Common myeloid progenitor, CD34-positive (primary cell): Measurements from ENCODE around the gene CLEC10A. TPM values are rescaled to one million over a fixed set of nuclear protein-coding genes. Genes with fewer than 3 reads are reported as not detected.
"Not testable (repeated sequence)": the region's sequence is repeated elsewhere in the genome, so short reads cannot be mapped to it uniquely, and the experiment has no call there.

Experiments used
- CTCF ChIA-PET: fragments of 350-600 bp; sonication (Branson Sonifier 250); formaldehyde crosslinking; loops from one replicate; lab custom pipeline; 2021; ENCODE audit warnings: antibody characterized with exemption; lab: Charles Lee
- POLR2A ChIA-PET: fragments of 350-600 bp; sonication (Branson Sonifier 250); formaldehyde crosslinking; loops from one replicate; lab custom pipeline; 2021; ENCODE audit warnings: antibody characterized with exemption; lab: Charles Lee
- DNase-seq, 3 donors: peaks; one replicate each; pipeline versions ENCODE4 v3.0.0 to v3.0.0-alpha.2; 2013
- H3K27ac ChIP-seq, 2 experiments: 1 replicate in 1 of 2; 2 replicates in 1 of 2; pipeline ENCODE4 v1.7.0; 2013; ENCODE audit warnings: inconsistent platforms in 2 of 2, low read length in 2 of 2, mild to moderate bottlenecking in 2 of 2, low read depth in 1 of 2, moderate library complexity in 1 of 2; ENCODE audit not compliant: severe bottlenecking in 2 of 2, insufficient read depth in 1 of 2, poor library complexity in 1 of 2
- H3K27me3 ChIP-seq, 5 experiments: replicated peaks in 2 of 5; 1 replicate in 3 of 5; 2 replicates in 2 of 5; pipeline versions ENCODE4 v1.6.1 to v1.7.0; 2013; ENCODE audit warnings: low read length in 4 of 5, mild to moderate bottlenecking in 2 of 5, moderate library complexity in 2 of 5, inconsistent platforms in 1 of 5; ENCODE audit not compliant: insufficient read depth in 5 of 5, control insufficient read depth in 4 of 5
- H3K36me3 ChIP-seq, 4 experiments: 1 replicate in 2 of 4; 2 replicates in 2 of 4; pipeline versions ENCODE4 v1.6.1 to v1.7.0; 2013; ENCODE audit warnings: low read length in 3 of 4, control low read depth in 1 of 4, mild to moderate bottlenecking in 1 of 4; ENCODE audit not compliant: control insufficient read depth in 4 of 4, insufficient read depth in 4 of 4
- H3K4me1 ChIP-seq, 4 experiments: 1 replicate in 3 of 4; 2 replicates in 1 of 4; pipeline versions ENCODE4 v1.6.1 to v1.7.1; 2013; ENCODE audit warnings: low read length in 3 of 4, mild to moderate bottlenecking in 3 of 4, control low read depth in 1 of 4, inconsistent platforms in 1 of 4, moderate library complexity in 1 of 4; ENCODE audit not compliant: control insufficient read depth in 4 of 4, insufficient read depth in 4 of 4; ENCODE audit errors: control extremely low read depth in 1 of 4
- H3K4me3 ChIP-seq, 7 experiments: 1 replicate in 4 of 7; 2 replicates in 3 of 7; pipeline versions ENCODE4 v1.5.1 to v1.7.0; 2013; ENCODE audit warnings: mild to moderate bottlenecking in 7 of 7, low read length in 6 of 7, moderate library complexity in 6 of 7, inconsistent platforms in 2 of 7, low read depth in 2 of 7, control low read depth in 1 of 7; ENCODE audit not compliant: insufficient read depth in 4 of 7, control insufficient read depth in 1 of 7; ENCODE audit errors: extremely low read depth in 1 of 7
- H3K9me3 ChIP-seq, 5 experiments: 1 replicate in 4 of 5; 2 replicates in 1 of 5; pipeline versions ENCODE4 v1.6.1 to v1.7.1; 2013; ENCODE audit warnings: low read length in 4 of 5, mild to moderate bottlenecking in 2 of 5, inconsistent platforms in 1 of 5, low read depth in 1 of 5, moderate library complexity in 1 of 5; ENCODE audit not compliant: control insufficient read depth in 4 of 5, insufficient read depth in 2 of 5; ENCODE audit errors: control extremely low read depth in 1 of 5
- WGBS: methylation state at CpG from one replicate; pipeline ENCODE4 v1.1.5; 2013; ENCODE audit not compliant: insufficient coverage; 5-methylcytosine and 5-hydroxymethylcytosine counted together
- polyA plus RNA-seq: library from polyadenylated mRNA; unstranded; fragments of 120-200 nt; gene quantifications from one replicate; pipeline ENCODE4 v1.2.1, GENCODE V29; 2013

CLEC10A gene, protein sequence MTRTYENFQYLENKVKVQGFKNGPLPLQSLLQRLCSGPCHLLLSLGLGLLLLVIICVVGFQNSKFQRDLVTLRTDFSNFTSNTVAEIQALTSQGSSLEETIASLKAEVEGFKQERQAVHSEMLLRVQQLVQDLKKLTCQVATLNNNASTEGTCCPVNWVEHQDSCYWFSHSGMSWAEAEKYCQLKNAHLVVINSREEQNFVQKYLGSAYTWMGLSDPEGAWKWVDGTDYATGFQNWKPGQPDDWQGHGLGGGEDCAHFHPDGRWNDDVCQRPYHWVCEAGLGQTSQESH
- polyA plus RNA-seq: 0.21 TPM

GRCh38 chr17:7079581-7080455, at the start of gene CLEC10A:
TSS of gene CLEC10A (minus strand) at chr17:7080251. CDS start at chr17:7078812, 1,439 bp downstream.
- Histone ChIP-seq H3K27ac (no peak within 1 kb of the TSS), H3K9me3 (no peaks in the 10 kb centered on the region), H3K4me1 (peaks cover 3 to 43% (median 27%) of the 10 kb centered on the region in 4 experiments), H3K36me3 (no peaks in the 10 kb centered on the region), H3K27me3 (peaks cover 0 to 8% (median 0%) of the 10 kb centered on the region in 5 experiments), H3K4me3 (peak within 1 kb of the TSS in 2 of 7 experiments; percentile 7 to 32)
- 94% methylated on average over 11 of the region's 15 CpGs for WGBS
- DNase-seq: peak in 2 of 3 donors; percentile 33 to 42
- CTCF ChIA-PET: interaction anchor here (1.5 to 3.1 kb wide), 7 partner anchors 15 to 85 kb away, joined by 4 to 22 read pairs (median 8); no protein-coding TSS in a partner anchor
- POLR2A ChIA-PET: interaction anchor here (2.2 kb wide), 1 partner anchor 53 kb away, joined by 8 read pairs; no protein-coding TSS in a partner anchor

GRCh38 chr17:7129311-7129710, 49.3 kb upstream of the CLEC10A start:
- ChIA-PET CTCF (interaction anchor here (1.1 to 16.2 kb wide), 2 partner anchors 34 to 78 kb away, joined by 3 to 374 read pairs; partner anchors contain the start of gene SLC16A11), POLR2A (no interaction called here)
- H3K36me3 ChIP-seq: no peaks in the 10 kb centered on the region
- no peak for DNase-seq
- peaks cover 0 to 43% (median 32%) of the 10 kb centered on the region in 4 experiments for H3K4me1 ChIP-seq
- no peaks in the 10 kb centered on the region for H3K9me3 ChIP-seq
- no peaks in the 10 kb centered on the region for H3K27me3 ChIP-seq
- H3K27ac ChIP-seq: no peak overlapping the region
- no peak overlapping the region for H3K4me3 ChIP-seq
- WGBS: 100% methylated on average over 6 of the region's 8 CpGs

- 92% methylated on average over 3 of the region's 5 CpGs for WGBS
- no peak overlapping the region for H3K4me3 ChIP-seq
- ChIA-PET POLR2A (no interaction called here), CTCF (interaction anchor here (0.6 to 16.2 kb wide), 2 partner anchors 25 to 77 kb away, joined by 3 to 374 read pairs; partner anchors contain the start of gene SLC16A11)
- no peaks in the 10 kb centered on the region for H3K27me3 ChIP-seq
- no peaks in the 10 kb centered on the region for H3K9me3 ChIP-seq
- no peak for DNase-seq
- no peak overlapping the region for H3K27ac ChIP-seq
- H3K4me1 ChIP-seq: peaks cover 0 to 34% (median 22%) of the 10 kb centered on the region in 4 experiments
- H3K36me3 ChIP-seq: no peaks in the 10 kb centered on the region
Observed at GRCh38 chr17:7128160-7128559, 48.1 kb upstream of the CLEC10A start.

DNA sequence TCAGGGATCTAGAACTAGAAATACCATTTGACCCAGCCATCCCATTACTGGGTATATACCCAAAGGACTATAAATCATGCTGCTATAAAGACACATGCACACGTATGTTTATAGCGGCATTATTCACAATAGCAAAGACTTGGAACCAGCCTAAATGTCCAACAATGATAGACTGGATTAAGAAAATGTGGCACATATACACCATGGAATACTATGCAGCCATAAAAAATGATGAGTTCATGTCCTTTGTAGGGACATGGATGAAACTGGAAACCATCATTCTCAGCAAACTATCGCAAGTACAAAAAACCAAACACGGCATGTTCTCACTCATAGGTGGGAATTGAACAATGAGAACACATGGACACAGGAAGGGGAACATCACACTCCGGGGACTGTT, 47.5 kb upstream of the CLEC10A start:
- DNase-seq, H3K27me3 ChIP-seq, H3K9me3 ChIP-seq, H3K27ac ChIP-seq, POLR2A ChIA-PET, H3K4me3 ChIP-seq, H3K36me3 ChIP-seq, CTCF ChIA-PET: not testable (repeated sequence)
- WGBS: no CpG with 5 or more reads among the region's 5 CpGs
- H3K4me1 ChIP-seq: peaks cover 0 to 30% (median 19%) of the 10 kb centered on the region in 4 experiments

GRCh38 chr17:7126386-7126785, 46.3 kb upstream of the CLEC10A start:
- H3K36me3 ChIP-seq, H3K27me3 ChIP-seq, POLR2A ChIA-PET, DNase-seq, H3K9me3 ChIP-seq, H3K27ac ChIP-seq, H3K4me3 ChIP-seq: not testable (repeated sequence)
- peaks cover 0 to 23% (median 15%) of the 10 kb centered on the region in 4 experiments for H3K4me1 ChIP-seq
- CTCF ChIA-PET: interaction anchor here (1.3 to 1.7 kb wide), 2 partner anchors 9 to 45 kb away, joined by 3 to 8 read pairs; no protein-coding TSS in a partner anchor
- WGBS: 98% methylated on average over 12 of the region's 12 CpGs

DNA sequence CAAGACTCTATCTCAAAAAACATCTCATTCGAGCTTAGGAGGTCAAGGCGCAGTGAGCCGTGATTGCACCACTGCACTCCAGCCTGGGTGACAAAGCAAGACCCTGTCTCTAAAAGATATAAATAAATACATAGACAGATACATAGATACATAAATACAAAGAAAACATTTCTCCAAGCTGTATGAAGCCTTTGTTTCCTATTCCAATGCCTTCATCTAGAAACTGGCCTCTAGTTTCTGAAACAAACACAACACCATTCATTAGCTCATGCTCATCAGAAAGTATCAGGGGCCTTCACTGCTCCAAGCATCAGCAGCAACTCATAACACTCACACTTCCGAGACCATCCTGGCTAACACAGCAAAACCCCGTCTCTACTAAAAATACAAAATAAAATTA, 44.9 kb upstream of the CLEC10A start:
- no CpG with 5 or more reads among the region's 5 CpGs for WGBS

More for the DNA sequence above, 44.9 kb upstream of the CLEC10A start:
- Histone ChIP-seq H3K36me3 (no peaks in the 10 kb centered on the region), H3K4me3 (no peak overlapping the region), H3K27me3 (no peaks in the 10 kb centered on the region), H3K4me1 (peaks cover 0 to 17% (median 8%) of the 10 kb centered on the region in 4 experiments), H3K27ac (no peak overlapping the region), H3K9me3 (no peaks in the 10 kb centered on the region)
- ChIA-PET CTCF (interaction anchor here (0.7 to 1.7 kb wide), 5 partner anchors 8 to 43 kb away, joined by 3 to 8 read pairs (median 3); partner anchors contain the start of gene ASGR2), POLR2A (no interaction called here)
- DNase-seq: no peak
